HEK293 (cell line): ENCODE results near the gene CEP89.
A peak's percentile ranks its signal among the peaks of the same experiment; 100 is the strongest.
"Not testable (repeated sequence)": the region's sequence is repeated elsewhere in the genome, so short reads cannot be mapped to it uniquely, and the experiment has no call there.

Source experiments
- CTCF ChIA-PET: fragments of 350-600 bp; formaldehyde crosslinking; extraction: SDS; loops from one replicate; lab custom pipeline; 2021; ENCODE audit warnings: antibody characterized with exemption; lab: Yijun Ruan, JAX
- POLR2A ChIA-PET: fragments of 300-600 bp; formaldehyde crosslinking; extraction: SDS; loops from one replicate; lab custom pipeline; 2020; ENCODE audit warnings: antibody characterized with exemption, inconsistent platforms; lab: Yijun Ruan, JAX
- H3K27ac ChIP-seq: fragments of 200-500 bp; sonication (Bioruptor generic); 2 replicates; pipeline ENCODE4 v1.5.1; 2014; ENCODE audit warnings: low read depth, low read length, control low read depth, inconsistent platforms; ENCODE audit errors: extremely low read depth
- H3K36me3 ChIP-seq, 2 experiments: fragments of 200-500 bp in 1 of 2; sonication (Bioruptor generic) in 1 of 2; 1 replicate in 1 of 2; 2 replicates in 1 of 2; pipeline ENCODE4 v1.5.1; 2014 to 2017; ENCODE audit warnings: inconsistent platforms in 2 of 2, low read length in 2 of 2; ENCODE audit not compliant: control insufficient read depth in 2 of 2, insufficient read depth in 1 of 2
- H3K4me1 ChIP-seq: fragments of 200-500 bp; sonication (Bioruptor generic); 2 replicates; pipeline ENCODE4 v1.5.1; 2014; ENCODE audit warnings: mild to moderate bottlenecking, low read length, inconsistent platforms; ENCODE audit not compliant: control insufficient read depth, insufficient read depth
- H3K4me3 ChIP-seq: 2 replicates; pipeline ENCODE4 v1.5.1; 2011; ENCODE audit warnings: low read depth, mild to moderate bottlenecking, control low read depth, low read length, moderate library complexity
- H3K9me3 ChIP-seq: fragments of 200-500 bp; sonication (Bioruptor generic); 2 replicates; pipeline ENCODE4 v1.5.1; 2014; ENCODE audit warnings: low read depth, low read length, inconsistent platforms; ENCODE audit not compliant: control insufficient read depth, insufficient read depth
- ZNF10 ChIP-seq: fragments of 450-650 bp; formaldehyde crosslinking; IDR thresholded peaks from 2 replicates; pipeline ENCODE4 v1.5.1; 2017; ENCODE audit warnings: missing biosample characterization, missing genetic modification characterization
- ZNF121 ChIP-seq: fragments of 450-650 bp; formaldehyde crosslinking; IDR thresholded peaks from 2 replicates; pipeline ENCODE4 v1.5.1; 2016; ENCODE audit warnings: missing biosample characterization, missing genetic modification characterization
- ZNF148 ChIP-seq: fragments of 450-650 bp; formaldehyde crosslinking; IDR thresholded peaks from 2 replicates; pipeline ENCODE4 v1.5.0; 2017; ENCODE audit warnings: missing biosample characterization, missing genetic modification characterization, borderline replicate concordance
- ZNF26 ChIP-seq: fragments of 450-650 bp; formaldehyde crosslinking; IDR thresholded peaks from 2 replicates; pipeline ENCODE4 v1.5.1; 2016; ENCODE audit warnings: missing biosample characterization, missing genetic modification characterization
- ZNF362 ChIP-seq: fragments of 450-650 bp; formaldehyde crosslinking; IDR thresholded peaks from 2 replicates; pipeline ENCODE4 v1.5.1; 2016; ENCODE audit warnings: missing biosample characterization, missing genetic modification characterization
- ZNF677 ChIP-seq: fragments of 450-650 bp; IDR thresholded peaks from 2 replicates; pipeline ENCODE4 v1.5.0; 2018; ENCODE audit warnings: missing biosample characterization, mild to moderate bottlenecking, missing genetic modification characterization, moderate library complexity
- ZNF704 ChIP-seq: fragments of 450-650 bp; formaldehyde crosslinking; IDR thresholded peaks from 2 replicates; pipeline ENCODE4 v1.5.1; 2016; ENCODE audit warnings: missing biosample characterization, missing genetic modification characterization
- ZNF792 ChIP-seq: fragments of 450-650 bp; formaldehyde crosslinking; IDR thresholded peaks from 2 replicates; pipeline ENCODE4 v1.5.1; 2016; ENCODE audit warnings: missing biosample characterization, missing genetic modification characterization
- ZNF843 ChIP-seq: fragments of 450-650 bp; formaldehyde crosslinking; IDR thresholded peaks from 2 replicates; pipeline ENCODE4 v1.5.1; 2016; ENCODE audit warnings: missing biosample characterization, missing genetic modification characterization

Gene CEP89

GRCh38 chr19:32979807-32980206 lies 8.0 kb upstream of the CEP89 start:
- peak; percentile 83 for TF ChIP-seq ZNF677 (tag by site-specific recombination)
- Histone ChIP-seq H3K27ac (0 out of 2 replicates have a peak overlapping the region, but pooled peaks have one; percentile 16), H3K36me3 (peaks cover 41 to 63% of the 10 kb centered on the region in 2 experiments)
- POLR2A ChIA-PET, H3K9me3 ChIP-seq, H3K4me1 ChIP-seq, H3K4me3 ChIP-seq: not testable (repeated sequence)
- CTCF ChIA-PET: interaction anchor here (13.3 kb wide), 1 partner anchor 144 kb away, joined by 335 read pairs; no protein-coding TSS in a partner anchor

- H3K36me3 ChIP-seq: peaks cover 47 to 56% of the 10 kb centered on the region in 2 experiments
- H3K27ac ChIP-seq, H3K4me3 ChIP-seq, POLR2A ChIA-PET, H3K4me1 ChIP-seq, H3K9me3 ChIP-seq: not testable (repeated sequence)
- TF ChIP-seq ZNF362 (tag by site-specific recombination) (peak; percentile 52; the same call in 1 of the 2 replicates), ZNF121 (tag by site-specific recombination) (peak; percentile 80; the same call in 1 of the 2 replicates), ZNF10 (tag by site-specific recombination) (peak; percentile 55; the same call in 1 of the 2 replicates)
- CTCF ChIA-PET: interaction anchor here (0.7 to 13.3 kb wide), 6 partner anchors 9 to 291 kb away, joined by 3 to 335 read pairs (median 9); no protein-coding TSS in a partner anchor
These were observed 6.1 kb upstream of the CEP89 start for GRCh38 chr19:32977813-32978212.

GRCh38 chr19:32977280-32977679 lies 5.5 kb upstream of the CEP89 start:
- peaks cover 3% of the 10 kb centered on the region; the same call in 1 of the 2 replicates for H3K4me1 ChIP-seq
- H3K9me3 ChIP-seq: no peaks in the 10 kb centered on the region
- H3K36me3 ChIP-seq: peaks cover 47 to 56% of the 10 kb centered on the region in 2 experiments
- H3K4me3 ChIP-seq: no peak overlapping the region
- CTCF ChIA-PET: interaction anchor here (0.9 to 13.3 kb wide), 15 partner anchors 11 to 209 kb away, joined by 3 to 335 read pairs (median 8); no protein-coding TSS in a partner anchor
- TF ChIP-seq ZNF792 (tag by site-specific recombination) (no peak), ZNF26 (tag by site-specific recombination) (no peak), ZNF704 (tag by site-specific recombination) (no peak), ZNF843 (tag by site-specific recombination) (no peak), ZNF148 (tag by site-specific recombination) (no peak)
- TF ChIP-seq, all 188 proteins: peak for 0
- no peak overlapping the region for H3K27ac ChIP-seq
- POLR2A ChIA-PET: interaction anchor here (0.7 to 0.9 kb wide), 3 partner anchors 21 to 286 kb away, joined by 3 to 5 read pairs (median 3); partner anchors contain the start of gene NUDT19
